GM19452 (cell line): Measurements from ENCODE around the gene SYNJ2.
"Not testable (repeated sequence)": the region's sequence is repeated elsewhere in the genome, so short reads cannot be mapped to it uniquely, and the experiment has no call there.

Experiments used
- ATAC-seq: cut with Tn5 transposase; IDR thresholded peaks from one replicate; pipeline ENCODE4 v1.9.1; 2021; ENCODE audit not compliant: unreplicated experiment

Gene SYNJ2, protein sequence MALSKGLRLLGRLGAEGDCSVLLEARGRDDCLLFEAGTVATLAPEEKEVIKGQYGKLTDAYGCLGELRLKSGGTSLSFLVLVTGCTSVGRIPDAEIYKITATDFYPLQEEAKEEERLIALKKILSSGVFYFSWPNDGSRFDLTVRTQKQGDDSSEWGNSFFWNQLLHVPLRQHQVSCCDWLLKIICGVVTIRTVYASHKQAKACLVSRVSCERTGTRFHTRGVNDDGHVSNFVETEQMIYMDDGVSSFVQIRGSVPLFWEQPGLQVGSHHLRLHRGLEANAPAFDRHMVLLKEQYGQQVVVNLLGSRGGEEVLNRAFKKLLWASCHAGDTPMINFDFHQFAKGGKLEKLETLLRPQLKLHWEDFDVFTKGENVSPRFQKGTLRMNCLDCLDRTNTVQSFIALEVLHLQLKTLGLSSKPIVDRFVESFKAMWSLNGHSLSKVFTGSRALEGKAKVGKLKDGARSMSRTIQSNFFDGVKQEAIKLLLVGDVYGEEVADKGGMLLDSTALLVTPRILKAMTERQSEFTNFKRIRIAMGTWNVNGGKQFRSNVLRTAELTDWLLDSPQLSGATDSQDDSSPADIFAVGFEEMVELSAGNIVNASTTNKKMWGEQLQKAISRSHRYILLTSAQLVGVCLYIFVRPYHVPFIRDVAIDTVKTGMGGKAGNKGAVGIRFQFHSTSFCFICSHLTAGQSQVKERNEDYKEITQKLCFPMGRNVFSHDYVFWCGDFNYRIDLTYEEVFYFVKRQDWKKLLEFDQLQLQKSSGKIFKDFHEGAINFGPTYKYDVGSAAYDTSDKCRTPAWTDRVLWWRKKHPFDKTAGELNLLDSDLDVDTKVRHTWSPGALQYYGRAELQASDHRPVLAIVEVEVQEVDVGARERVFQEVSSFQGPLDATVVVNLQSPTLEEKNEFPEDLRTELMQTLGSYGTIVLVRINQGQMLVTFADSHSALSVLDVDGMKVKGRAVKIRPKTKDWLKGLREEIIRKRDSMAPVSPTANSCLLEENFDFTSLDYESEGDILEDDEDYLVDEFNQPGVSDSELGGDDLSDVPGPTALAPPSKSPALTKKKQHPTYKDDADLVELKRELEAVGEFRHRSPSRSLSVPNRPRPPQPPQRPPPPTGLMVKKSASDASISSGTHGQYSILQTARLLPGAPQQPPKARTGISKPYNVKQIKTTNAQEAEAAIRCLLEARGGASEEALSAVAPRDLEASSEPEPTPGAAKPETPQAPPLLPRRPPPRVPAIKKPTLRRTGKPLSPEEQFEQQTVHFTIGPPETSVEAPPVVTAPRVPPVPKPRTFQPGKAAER (N-terminal part only)

DNA sequence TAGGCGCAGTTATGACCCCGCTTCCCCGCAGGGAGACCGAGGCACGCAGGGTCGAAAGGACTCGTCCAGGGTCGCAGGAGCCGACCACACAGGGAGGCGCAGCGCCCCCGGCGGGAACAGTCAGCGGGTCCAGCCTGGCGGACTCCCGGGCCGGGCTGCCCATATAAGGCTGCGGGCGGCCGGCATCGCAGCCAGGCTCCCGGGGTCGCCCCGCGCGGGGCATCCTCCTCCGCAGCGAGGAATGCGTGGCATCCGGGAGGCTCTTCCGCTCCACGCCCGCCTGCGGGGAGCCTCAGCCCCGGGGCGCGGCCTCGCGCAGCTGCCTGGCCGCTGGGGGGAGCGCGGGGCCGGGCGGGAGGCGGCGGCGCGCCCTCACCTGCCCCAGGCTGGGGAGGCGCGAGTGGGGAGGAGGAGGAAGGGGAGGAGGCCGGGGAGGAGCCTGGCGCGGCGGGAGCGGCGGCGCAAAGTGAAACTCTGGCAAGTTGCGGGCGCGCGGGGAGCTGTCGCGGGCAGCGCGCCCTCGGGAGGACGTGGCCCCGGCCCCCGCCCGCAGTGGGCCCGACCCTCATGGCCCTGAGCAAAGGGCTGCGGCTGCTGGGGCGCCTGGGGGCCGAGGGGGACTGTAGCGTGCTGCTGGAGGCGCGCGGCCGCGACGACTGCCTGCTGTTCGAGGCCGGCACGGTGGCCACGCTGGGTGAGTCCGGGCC, at the start of gene SYNJ2:
Gene SYNJ2 (plus strand): TSS at position 469 of the 707 bp plus-strand sequence. CDS start 99 bp downstream, at position 568.
- peak; percentile 82 for ATAC-seq

DNA sequence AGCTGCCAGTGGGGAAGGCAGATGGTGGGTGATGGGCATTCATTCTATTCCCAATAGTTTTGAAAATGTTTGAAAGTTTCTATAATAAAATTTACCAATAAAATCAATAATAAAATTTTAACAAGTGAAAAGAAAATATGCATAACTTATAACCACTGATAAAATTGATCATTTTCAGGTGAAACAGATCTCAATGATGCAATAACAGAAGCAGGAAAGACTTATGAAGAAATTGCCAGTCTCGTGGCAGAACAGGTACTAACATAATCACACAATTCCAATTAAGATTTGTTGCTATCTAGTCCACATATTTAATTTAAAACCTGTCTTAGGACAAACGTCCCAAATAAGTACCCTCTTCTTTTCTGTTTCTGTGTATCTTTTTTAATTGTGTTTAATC, 45.9 kb upstream of the SYNJ2 start:
- no peak for ATAC-seq

- no peak for ATAC-seq
Observed at GRCh38 chr6:157937318-157937717, 44.3 kb upstream of the SYNJ2 start.

DNA sequence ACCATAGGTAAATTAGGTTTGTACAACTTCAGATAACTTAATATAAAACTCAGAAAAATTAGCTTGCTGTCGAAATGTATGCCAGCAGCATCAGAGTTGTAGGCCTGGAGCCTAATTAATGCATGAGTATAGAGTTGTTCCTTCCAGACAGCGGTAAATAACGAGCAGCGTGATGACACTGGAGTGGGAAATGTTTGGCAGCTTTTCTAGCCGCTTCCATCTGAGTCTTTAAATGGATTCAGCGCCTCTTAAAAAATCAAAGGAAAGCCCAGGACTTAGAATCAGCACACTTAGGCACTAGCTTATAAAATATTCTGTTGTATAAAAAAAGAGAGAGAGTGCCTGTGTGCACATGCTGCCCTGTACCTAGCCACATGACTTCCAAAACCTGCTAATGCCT, 43.7 kb upstream of the SYNJ2 start:
- no peak for ATAC-seq

GRCh38 chr6:157940375-157941036, 41.2 kb upstream of the SYNJ2 start:
- not testable (repeated sequence) for ATAC-seq

DNA sequence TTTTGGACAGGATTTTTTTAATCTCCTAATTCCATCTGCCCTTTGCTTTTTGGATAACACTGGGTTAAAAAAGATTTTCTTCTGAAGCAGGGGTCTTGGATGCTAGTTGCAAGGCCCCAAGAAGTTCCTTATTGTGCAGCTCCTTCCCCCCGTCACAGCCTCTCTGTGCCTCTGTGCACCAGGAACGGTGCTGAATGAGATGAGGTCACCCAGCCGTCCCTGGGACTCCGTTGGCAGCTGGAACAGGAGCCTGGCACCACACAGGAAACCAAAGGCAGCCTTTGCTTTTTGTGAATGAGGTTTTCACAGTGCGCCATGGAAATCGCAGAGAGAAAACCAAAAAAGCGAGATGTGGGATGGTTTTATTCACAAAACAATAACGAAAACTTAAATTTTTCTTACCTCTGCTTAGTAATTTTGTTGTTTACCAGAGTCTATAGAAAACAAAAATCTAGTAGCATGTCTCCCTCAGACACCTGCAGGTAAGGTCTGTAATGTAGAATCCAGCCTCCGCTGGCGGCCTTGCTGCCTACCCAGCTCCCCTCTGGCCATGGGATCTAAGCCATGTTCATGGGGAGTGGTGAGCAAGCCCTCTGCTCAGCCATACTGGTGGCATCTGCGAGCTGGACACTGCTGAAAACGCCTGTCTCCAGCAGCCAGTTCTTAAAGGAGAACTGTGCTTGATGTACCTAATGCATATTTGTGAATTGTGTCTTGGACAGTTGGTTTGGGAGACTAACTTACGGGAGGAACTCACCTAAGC, 40.4 kb upstream of the SYNJ2 start:
- no peak for ATAC-seq

- ATAC-seq: no peak
Observed at GRCh38 chr6:157942351-157942750, 39.3 kb upstream of the SYNJ2 start.

GRCh38 chr6:157943249-157943963, 38.3 kb upstream of the SYNJ2 start:
- no peak for ATAC-seq

DNA sequence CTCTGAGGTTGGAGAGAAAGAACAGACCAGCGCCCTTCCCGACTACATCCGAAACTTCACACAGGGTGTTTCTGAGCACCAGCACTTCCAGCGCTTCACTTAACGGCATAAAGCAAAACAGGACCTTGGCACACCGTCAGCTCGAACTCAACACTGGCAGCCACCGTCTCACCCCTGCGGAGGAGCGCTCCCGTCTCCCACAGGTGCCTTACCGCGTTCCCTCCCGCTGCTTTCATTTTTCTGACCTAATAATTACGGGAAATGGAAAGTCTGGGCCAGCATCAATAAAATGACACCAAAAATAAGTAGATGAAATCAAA, 37.7 kb upstream of the SYNJ2 start:
- no peak for ATAC-seq

- ATAC-seq: no peak
Observed at GRCh38 chr6:157944983-157945931, 36.4 kb upstream of the SYNJ2 start.

DNA sequence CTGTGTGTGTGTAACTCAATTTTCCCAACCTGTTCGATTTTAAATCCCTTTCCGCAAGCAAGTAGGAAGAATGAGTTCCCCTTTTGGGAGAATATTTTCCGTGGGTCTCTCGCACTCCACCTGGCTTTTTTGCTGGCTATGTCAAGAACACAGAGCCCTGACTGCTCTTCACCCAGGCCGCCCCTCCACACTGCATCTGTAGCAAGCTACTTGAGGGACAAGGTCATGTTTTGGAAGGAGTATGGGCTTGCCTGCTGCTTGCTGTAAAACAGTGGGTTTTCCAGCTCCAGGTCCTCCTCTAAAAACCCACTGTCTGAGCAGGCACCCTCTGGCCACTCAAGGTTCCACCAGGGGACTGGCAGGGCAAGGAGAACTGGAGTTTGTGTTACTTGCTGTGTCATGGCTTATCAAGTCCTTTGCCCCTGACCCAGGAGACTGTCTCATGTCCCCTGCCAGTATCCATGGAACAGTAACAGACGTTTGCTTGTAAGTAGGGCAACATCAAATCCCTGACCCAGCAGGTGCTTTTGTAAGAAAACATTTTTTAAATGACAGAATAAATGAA, 35.5 kb upstream of the SYNJ2 start:
- ATAC-seq: no peak

DNA sequence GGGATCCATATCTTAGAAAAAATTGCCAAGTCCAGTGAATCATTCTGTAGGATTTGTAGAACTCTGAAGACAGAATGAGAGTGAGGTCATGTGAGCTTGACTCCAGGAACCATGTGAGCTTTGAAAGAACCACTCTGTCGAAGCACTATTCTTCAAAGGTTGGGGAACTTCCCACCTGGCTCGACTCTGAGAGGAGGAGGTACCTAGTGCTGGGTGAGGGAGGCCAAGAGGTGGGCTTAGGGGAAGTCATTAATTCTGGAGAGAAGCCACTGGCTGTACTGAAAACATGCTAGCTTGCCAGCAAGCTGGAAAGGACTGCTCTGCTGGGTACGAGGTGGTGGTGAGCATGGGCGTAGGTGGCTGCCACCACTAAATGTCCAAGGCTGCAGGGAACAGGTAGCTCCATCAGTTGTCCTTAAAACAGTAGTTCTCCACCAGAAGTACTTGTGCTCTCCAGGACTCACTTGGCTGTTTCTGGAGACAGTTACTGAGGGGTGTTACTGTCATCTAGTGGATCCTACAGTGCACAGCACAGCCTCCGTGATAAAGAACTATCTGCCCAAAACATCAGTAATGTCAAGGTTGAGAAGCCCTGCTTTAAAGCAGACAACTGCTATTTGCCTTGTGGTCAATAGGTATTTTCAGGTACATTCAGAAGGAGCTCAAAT, 34.7 kb upstream of the SYNJ2 start:
- no peak for ATAC-seq

- not testable (repeated sequence) for ATAC-seq
Observed at GRCh38 chr6:157950899-157951298, 30.8 kb upstream of the SYNJ2 start.

GRCh38 chr6:157951828-157952227, 29.8 kb upstream of the SYNJ2 start:
- no peak for ATAC-seq

DNA sequence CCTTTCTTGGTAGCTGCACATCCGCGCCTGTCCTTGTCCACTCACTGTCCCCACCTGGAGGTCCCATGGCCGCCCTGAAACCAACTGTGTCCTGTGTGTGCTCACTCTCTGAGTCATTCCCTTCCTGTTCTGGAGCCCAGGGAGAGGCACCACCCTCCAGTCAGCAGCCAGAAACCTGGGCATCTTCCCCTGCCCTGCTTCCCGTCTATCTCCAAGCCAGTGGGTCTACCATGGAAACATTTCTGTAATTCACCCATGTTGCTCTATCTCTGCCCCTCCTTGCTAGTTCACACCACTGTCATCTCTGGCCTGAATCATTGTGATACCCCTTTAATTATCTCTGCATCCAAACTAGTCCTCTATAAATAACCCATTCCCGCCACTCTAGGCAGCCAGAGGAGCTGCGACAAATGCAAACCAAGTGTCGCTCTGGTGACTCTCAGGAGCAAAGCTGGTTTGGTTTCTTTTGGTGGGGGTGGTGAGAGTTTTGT, 28.8 kb upstream of the SYNJ2 start:
- no peak for ATAC-seq

GRCh38 chr6:157953580-157954091, 28.0 kb upstream of the SYNJ2 start:
- ATAC-seq: no peak
